Ascending aorta (tissue), 2 donors: ENCODE data around the gene NUBP2. TPM values are rescaled to one million over a fixed set of nuclear protein-coding genes. Genes with fewer than 3 reads are reported as not detected.

ENCODE experiments used
- DNase-seq, 2 donors: peaks; one replicate each; pipeline ENCODE4 v3.0.0-alpha.2; 2019; ENCODE audit warnings: low spot score in 2 of 2
- H3K27ac ChIP-seq, 2 donors: fragments of 200-600 bp; sonication (generic); one replicate each; pipeline ENCODE4 v1.5.1; 2016 to 2017; ENCODE audit warnings: mild to moderate bottlenecking in 1 of 2
- H3K27me3 ChIP-seq: fragments of 200-600 bp; sonication (generic); one replicate; pipeline ENCODE4 v1.5.1; 2017
- H3K36me3 ChIP-seq, 2 donors: fragments of 200-600 bp; sonication (generic); one replicate each; pipeline ENCODE4 v1.5.1; 2016
- H3K4me1 ChIP-seq, 2 donors: fragments of 200-600 bp; sonication (generic); one replicate each; pipeline ENCODE4 v1.5.1; 2016 to 2017; ENCODE audit warnings: mild to moderate bottlenecking in 1 of 2
- H3K4me3 ChIP-seq, 2 donors: fragments of 200-600 bp; sonication (generic); one replicate each; pipeline ENCODE4 v1.5.1; 2016 to 2017; ENCODE audit warnings: mild to moderate bottlenecking in 1 of 2
- H3K9me3 ChIP-seq, 2 donors: fragments of 200-600 bp; sonication (generic); one replicate each; pipeline ENCODE4 v1.5.1; 2016
- intact Hi-C: fragments of 100-400 bp; cut with DNase I; formaldehyde crosslinking; loops from one replicate; pipeline ENCODE4 v1.15.1; 2023
- total RNA-seq: library from RNA; depleted of rRNA; stranded (reverse); fragments of >200 nt; gene quantifications from one replicate; pipeline ENCODE4 v1.1.0, GENCODE V29; 2016
- TF ChIP-seq, protein P1 (sequence below), 3 experiments: fragments of 200-600 bp in 2 of 3; fragments of 450-650 bp in 1 of 3; sonication (generic) in 2 of 3; IDR thresholded peaks; one replicate each; pipeline ENCODE4 v1.5.1; 2016 to 2019; ENCODE audit warnings: antibody characterized with exemption in 3 of 3, mild to moderate bottlenecking in 1 of 3, moderate library complexity in 1 of 3

Gene NUBP2
- total RNA-seq, 1 donor from 2014 or later: 182 TPM

DNA sequence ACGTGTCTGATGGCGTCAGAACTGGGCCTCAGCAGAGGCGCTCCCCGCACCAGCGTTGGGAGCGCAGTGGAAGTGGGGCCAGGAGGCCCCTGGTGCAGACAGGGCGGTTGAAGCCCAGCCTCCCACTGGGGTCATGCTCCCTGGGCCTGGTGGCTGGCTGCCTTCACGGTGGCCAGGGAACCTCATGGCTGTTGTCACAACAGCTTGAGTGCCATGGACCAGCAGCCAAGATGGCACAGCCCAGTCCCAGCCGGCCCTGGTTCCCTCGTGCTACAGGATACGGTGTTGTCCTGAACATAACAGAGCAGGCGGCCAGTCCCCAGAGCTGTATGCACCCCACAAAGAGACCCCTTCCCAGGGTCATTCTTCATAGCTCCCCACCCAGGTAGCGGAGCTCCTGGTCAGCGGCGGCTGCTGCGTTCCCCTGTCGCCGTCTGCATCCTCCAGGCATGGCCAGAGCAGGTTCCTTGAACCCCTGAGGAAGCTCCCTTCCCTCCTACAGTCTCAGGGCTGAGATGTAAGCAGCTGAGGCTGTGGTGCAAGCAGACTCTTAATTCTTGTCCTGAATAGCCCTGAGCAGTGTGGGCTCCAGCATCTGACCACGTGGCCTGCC lies 41.1 kb upstream of the NUBP2 start:
- Histone ChIP-seq H3K4me1 (no peaks in the 10 kb centered on the region), H3K9me3 (no peaks in the 10 kb centered on the region), H3K27ac (no peak overlapping the region), H3K36me3 (peaks cover 34 to 41% of the 10 kb centered on the region in 2 donors), H3K4me3 (no peak overlapping the region), H3K27me3 (no peaks in the 10 kb centered on the region)
- TF ChIP-seq, protein P1, sequence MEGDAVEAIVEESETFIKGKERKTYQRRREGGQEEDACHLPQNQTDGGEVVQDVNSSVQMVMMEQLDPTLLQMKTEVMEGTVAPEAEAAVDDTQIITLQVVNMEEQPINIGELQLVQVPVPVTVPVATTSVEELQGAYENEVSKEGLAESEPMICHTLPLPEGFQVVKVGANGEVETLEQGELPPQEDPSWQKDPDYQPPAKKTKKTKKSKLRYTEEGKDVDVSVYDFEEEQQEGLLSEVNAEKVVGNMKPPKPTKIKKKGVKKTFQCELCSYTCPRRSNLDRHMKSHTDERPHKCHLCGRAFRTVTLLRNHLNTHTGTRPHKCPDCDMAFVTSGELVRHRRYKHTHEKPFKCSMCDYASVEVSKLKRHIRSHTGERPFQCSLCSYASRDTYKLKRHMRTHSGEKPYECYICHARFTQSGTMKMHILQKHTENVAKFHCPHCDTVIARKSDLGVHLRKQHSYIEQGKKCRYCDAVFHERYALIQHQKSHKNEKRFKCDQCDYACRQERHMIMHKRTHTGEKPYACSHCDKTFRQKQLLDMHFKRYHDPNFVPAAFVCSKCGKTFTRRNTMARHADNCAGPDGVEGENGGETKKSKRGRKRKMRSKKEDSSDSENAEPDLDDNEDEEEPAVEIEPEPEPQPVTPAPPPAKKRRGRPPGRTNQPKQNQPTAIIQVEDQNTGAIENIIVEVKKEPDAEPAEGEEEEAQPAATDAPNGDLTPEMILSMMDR (IDR thresholded peaks at IDR 0.05): no peak
- intact Hi-C loops: no loop called here
- DNase-seq: no peak

DNA sequence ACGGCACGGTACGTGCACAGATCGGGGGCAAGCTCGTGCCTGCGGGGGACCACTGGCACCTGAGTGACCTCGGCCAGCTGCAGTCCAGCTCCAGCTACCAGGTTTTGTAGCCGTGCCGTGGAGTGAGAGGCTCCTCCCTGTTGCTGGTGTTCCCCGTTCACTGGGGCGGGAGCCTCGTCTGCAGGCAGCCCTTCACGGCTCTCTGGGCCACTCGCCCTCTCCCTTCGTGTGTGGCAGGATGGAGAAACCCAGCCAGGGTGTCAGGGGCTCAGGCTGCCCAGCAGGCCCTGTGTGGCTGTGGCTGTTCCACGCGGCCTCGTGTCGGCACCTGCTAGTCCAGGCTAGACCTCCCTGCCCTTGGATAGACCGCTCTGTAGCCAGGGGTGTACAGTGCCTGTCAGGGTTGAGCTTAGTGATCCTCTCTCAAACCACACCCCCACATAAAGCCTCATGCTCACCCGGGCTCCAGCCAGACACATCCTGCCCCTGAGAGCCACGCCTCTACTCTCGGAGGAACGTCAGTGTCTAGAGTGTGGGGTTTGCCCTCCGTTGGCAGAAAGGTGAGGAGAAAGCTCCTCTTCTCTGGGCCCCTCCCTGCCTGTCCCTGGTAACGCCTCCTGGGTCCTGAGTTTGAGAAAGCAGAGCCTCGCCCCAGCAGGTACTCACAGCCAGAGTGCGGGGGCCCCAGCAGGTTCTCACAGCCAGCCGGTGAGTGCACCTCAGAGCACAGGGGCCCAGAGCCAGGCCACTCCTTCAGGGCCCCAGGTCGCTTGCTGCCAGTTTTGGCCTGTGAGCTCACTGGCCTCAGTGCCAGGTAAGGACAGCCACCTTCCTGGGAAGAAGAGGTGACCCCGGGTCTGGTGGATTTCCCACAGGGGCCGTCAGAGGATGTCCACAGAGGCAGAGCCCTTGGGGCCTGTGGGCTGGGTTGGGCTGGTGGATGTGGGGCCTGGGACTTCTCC lies 39.1 kb upstream of the NUBP2 start:
- H3K4me3 ChIP-seq: no peak overlapping the region
- no peak overlapping the region for H3K27ac ChIP-seq
- intact Hi-C loops: no loop called here
- DNase-seq: no peak
- H3K36me3 ChIP-seq: peaks cover 54 to 61% of the 10 kb centered on the region in 2 donors
- TF ChIP-seq, protein P1 (IDR thresholded peaks at IDR 0.05): no peak
- H3K27me3 ChIP-seq: no peaks in the 10 kb centered on the region
- no peaks in the 10 kb centered on the region for H3K9me3 ChIP-seq
- no peaks in the 10 kb centered on the region for H3K4me1 ChIP-seq

DNA sequence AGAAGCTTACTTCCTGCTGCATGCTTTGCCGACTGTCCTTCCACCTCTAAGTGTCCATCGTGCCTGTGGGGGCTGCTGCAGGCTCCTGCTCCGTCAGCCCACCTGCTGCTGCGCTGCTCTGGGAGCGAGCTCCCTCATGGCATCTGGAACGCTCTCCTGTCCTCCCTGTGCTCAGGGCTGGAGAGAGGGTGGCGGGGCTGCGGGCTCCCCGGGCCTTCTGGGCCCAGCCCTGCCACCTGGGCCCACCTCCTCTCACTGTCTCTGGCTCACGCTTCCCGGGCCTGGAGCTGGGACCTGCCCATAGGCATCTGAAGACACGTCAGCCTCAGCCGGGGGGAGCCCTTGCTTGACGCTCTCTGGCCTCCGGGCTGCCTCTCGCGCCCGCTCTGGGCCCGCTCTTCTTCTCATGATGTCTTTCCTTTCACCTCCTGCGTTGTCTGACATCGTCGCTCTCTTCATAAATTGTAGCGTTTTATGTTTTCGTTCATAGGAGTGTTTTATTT lies 38.4 kb upstream of the NUBP2 start:
- TF ChIP-seq, protein P1 (IDR thresholded peaks at IDR 0.05): no peak
- H3K4me1 ChIP-seq: no peaks in the 10 kb centered on the region
- no peaks in the 10 kb centered on the region for H3K9me3 ChIP-seq
- intact Hi-C loops: no loop called here
- H3K36me3 ChIP-seq: peaks cover 61 to 69% of the 10 kb centered on the region in 2 donors
- no peak for DNase-seq
- H3K27ac ChIP-seq: no peak overlapping the region
- H3K27me3 ChIP-seq: no peaks in the 10 kb centered on the region
- no peak overlapping the region for H3K4me3 ChIP-seq

DNA sequence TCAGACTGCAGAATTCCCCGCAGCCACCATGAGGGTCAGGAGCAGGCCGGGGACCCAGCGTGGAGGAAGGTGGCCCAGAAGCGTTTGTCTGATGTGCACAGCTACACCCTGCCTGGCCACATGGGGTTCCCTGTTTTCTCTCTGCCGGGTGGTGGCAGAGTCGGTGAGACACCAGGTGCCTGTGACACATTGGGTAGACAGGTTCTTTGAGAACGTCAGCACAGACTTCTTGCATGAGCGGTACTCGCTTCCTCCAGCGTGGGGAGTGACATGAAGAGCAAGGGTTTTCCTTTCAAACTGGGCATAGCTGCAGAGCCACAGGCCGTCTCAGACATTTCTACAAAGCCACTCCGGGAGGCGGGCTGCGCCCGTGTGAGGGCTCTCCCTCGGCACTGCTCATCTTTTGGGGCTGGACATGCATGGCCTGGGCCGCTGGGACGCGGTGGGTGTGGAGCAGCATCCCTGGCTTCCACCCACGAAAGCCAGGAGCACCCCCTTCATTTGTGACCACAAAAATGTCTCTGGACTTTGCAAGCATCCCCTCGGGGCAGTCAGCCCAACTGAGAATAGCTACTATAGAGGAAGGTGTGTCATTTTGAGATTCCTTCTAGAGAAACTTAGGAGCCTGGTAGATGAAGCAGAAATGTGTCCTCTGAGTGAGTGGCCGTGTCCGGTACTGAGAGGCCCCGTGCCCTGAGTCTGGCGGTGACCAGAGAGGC lies 37.4 kb upstream of the NUBP2 start:
- TF ChIP-seq, protein P1 (IDR thresholded peaks at IDR 0.05): no peak
- Histone ChIP-seq H3K4me1 (no peaks in the 10 kb centered on the region), H3K36me3 (peaks cover 66 to 78% of the 10 kb centered on the region in 2 donors), H3K4me3 (no peak overlapping the region), H3K27me3 (no peaks in the 10 kb centered on the region), H3K27ac (no peak overlapping the region), H3K9me3 (no peaks in the 10 kb centered on the region)
- intact Hi-C loops: no loop called here
- no peak for DNase-seq

DNA sequence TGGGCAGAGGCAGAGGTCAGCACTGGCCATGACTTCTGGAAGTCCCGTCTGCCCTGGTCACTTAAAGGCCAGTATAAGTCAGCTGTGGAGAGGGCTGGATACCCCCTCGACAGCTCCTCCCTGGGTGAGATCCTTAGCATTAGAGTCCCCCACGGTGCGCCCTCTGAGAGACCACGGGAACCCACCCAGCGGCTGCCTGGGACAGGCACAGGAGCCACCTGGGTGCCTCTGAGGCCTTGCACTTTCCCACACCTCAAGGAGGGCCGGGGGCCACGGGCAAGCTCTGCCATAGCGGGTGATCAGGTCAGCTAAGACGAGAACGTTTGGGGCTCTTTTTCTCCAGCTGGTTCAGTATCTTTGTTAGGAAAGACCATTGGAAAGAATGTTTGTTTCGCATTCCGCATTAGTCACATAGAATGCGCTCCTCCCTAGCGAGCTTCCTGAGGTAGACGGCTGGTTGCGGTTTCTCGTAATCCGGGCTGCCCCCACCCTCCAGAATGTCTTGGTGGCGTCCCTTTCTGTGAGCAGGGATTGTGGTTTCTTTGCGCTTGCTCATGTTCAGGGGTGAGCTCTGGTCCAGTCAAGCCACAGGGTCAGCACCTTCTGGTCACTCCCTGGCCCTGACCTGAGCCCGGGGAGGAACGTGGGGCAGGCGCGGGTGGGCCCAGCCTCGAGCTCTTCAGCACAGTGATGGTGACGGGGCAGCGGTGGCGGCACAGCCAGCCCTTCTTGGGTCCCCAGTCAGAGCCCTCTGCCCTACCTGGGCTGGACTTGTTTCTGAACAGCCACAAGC lies 36.7 kb upstream of the NUBP2 start:
- intact Hi-C loops: no loop called here
- no peak for DNase-seq
- Histone ChIP-seq H3K36me3 (peaks cover 68 to 79% of the 10 kb centered on the region in 2 donors), H3K9me3 (no peaks in the 10 kb centered on the region), H3K4me1 (no peaks in the 10 kb centered on the region), H3K27me3 (no peaks in the 10 kb centered on the region), H3K27ac (no peak overlapping the region), H3K4me3 (no peak overlapping the region)
- TF ChIP-seq, protein P1 (IDR thresholded peaks at IDR 0.05): no peak
